ENCODE measurements around the gene GJA4.
A peak's percentile ranks its signal among the peaks of the same experiment; 100 is the strongest.
"Not testable (repeated sequence)": the region's sequence is repeated elsewhere in the genome, so short reads cannot be mapped to it uniquely, and the experiment has no call there.

GJA4 gene

GRCh38 chr1:34770891-34771504, 21.8 kb upstream of the GJA4 start:
- DNase-seq: no peak

- DNase-seq: no peak
Observed at GRCh38 chr1:34771573-34772371, 21.0 kb upstream of the GJA4 start.

GRCh38 chr1:34773114-34773513, 19.7 kb upstream of the GJA4 start:
- not testable (repeated sequence) for DNase-seq

- no peak for DNase-seq
Observed at GRCh38 chr1:34774957-34775356, 17.8 kb upstream of the GJA4 start.

DNA sequence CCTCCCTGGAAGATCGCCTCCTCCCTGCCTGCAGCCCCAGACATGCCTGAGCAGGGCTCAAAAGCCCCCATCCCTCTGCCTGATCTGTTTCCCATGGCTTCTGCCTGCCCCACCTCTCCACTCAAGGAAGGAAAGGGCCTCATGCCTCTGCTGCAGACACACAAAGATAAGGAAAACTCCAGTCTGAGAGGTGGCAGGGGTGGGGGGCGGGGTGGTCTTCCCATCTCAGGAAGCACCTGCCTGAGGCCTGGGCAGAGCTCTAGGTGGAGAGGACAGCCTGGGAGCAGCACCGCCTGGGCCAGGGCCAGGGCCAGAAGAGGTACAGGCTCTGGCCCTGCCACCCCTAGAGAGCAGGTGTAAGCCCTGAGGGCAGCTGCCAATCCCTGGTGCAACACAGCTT, 15.9 kb upstream of the GJA4 start:
- no peak for DNase-seq

GRCh38 chr1:34777519-34778321, 15.1 kb upstream of the GJA4 start:
- no peak for DNase-seq

- no peak for DNase-seq
Observed at GRCh38 chr1:34778381-34778780, 14.4 kb upstream of the GJA4 start.

DNA sequence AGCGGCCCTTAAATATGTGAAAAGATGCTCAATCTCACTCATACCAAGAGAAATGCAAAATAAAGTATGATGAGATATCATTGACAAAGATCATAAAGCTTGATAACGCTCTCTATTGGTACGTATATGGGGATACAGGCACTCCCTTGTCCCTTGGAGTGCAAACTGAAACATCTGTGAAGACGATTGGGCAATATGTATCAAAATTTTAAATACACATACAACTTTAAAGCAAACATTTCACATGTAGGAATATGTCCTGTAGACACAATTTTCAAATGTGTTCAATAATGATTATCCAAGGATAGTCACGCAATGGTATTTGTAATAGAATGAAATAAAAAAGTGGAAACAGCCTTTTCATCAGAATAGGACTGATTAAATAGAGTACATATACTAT, 13.8 kb upstream of the GJA4 start:
- no peak for DNase-seq

DNA sequence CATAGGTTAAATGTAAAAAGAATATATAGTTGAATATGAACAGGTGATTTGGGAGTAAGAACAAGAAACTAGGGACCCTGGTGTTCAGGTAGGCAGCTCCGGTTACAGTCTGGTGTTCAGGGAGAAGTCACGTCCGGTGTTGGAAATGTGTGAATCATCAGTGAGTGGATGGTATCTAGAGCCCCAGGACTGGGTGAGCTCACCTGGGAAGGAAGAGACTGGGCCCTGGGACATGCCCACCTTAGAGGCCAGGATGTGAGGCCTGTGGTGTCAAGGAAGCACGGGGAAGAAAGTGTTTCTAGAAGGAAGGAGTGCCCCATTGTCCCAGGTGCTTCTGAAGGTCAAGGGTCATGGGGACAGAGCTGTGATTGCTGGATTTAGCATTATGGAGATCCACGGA, 13.3 kb upstream of the GJA4 start:
- DNase-seq: no peak

DNA sequence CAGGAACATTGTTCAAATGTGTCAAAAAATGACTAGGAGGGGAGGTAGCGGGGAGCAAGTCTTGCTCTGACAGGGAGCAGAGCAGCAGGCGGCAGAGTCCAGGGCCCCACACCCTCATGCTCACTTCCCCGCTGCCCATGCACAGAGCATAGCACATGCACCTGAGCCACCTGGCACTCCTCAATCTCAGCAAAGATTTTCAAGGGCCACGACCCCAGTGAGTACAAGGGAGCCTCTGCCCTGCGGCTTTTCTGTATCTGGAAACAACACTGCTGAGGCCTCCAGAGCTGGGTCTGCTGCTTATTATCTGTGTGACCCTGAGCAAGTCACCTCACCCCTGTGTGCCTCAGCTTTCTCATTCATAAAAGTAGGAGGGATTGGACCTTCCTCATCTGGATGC, 12.8 kb upstream of the GJA4 start:
- DNase-seq: no peak

DNA sequence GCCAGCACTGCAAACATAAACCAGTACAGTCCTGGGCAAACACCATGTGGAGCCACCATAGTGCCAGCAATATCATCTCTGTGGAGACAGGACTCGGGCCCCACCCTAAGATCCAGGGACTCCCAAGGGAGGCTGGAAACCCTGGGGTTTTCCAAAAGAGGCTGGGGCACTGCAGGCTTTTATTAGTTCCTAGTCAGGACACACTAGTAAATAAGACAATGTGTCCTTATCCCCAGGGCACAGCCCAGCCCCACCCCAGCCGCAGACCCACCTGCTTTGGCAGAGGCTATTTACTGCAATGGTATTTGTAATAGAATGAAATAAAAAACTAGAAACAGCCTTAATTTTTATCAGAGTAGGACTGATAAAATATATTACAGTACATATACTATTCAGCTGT, 12.3 kb upstream of the GJA4 start:
- DNase-seq: no peak

DNA sequence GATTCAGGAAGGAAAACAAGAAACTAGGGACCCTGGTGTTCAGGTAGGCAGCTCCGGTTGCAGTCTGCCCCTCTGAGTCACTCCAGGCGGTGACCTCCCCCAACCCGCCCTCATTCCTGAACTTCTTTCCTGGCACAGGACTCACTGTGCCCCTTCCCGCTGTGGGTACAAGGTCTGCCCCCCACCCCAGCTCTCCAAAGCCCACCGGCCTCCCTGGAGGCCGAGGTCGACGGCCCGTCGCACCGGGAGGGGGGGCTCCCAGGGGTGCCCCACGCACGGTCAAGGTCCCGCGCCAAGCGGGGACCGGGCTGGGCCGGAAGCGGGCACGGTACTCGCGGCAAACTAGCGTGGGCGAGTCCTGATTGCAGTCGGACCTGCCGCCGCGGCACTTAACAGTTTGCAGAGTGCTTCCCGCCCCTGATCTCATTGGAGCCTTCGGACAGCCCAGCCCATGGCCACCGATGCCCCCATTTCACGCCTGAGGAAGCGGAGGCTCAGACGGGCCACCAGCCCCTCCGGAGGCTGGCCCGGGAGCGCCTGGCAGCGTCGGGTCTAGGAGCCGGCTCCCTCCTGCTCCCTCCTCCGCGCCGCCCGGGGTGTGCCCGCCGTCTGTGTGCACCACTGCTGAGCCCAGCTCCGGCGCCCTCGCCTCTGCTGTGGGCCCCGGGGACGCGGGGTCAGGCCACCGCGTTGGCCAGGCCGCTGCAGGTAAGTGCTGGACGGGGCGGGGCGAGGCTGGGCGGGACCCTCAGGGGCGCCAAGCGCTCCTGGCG, 11.5 kb upstream of the GJA4 start, which contains the start of gene GJB3:
TSS of gene GJB3 (plus strand) at position 144 of the 773 bp plus-strand sequence. CDS start 3,549 bp downstream, outside the sequence.
- DNase-seq: no peak

DNA sequence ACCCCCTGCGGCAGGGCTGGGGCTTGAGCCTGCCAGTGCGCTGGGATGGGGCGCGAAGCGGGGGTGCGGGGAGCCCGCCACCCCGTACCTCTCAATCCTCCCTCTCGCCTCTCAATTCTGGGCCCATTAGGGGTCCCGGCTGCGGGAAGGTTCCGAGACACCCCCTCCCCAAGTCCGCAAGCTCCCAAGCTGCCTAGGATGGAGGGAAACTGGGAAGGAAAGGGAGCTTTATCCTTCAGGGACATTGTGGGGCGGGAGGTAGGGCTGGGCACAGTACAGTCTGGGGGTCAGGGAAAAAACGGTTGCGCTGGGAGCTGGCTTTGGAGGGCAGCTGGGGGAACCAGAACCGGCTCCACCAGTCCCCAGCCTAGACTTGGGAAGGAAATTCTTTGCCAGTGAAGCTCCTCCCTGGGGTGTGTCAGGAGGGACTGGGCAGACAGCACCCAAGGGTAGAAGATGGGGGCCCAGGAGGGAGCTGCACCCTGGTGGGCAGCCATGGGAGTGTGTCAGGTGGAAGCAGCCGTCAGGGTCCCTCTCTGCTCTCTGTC, 10.9 kb upstream of the GJA4 start:
- no peak for DNase-seq

DNA sequence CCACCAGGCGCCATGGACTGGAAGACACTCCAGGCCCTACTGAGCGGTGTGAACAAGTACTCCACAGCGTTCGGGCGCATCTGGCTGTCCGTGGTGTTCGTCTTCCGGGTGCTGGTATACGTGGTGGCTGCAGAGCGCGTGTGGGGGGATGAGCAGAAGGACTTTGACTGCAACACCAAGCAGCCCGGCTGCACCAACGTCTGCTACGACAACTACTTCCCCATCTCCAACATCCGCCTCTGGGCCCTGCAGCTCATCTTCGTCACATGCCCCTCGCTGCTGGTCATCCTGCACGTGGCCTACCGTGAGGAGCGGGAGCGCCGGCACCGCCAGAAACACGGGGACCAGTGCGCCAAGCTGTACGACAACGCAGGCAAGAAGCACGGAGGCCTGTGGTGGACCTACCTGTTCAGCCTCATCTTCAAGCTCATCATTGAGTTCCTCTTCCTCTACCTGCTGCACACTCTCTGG, 8.0 kb upstream of the GJA4 start:
- DNase-seq: no peak

- DNase-seq: no peak
Observed at GRCh38 chr1:34785231-34785874, 7.4 kb upstream of the GJA4 start.

GRCh38 chr1:34785875-34786470, 6.8 kb upstream of the GJA4 start:
- no peak for DNase-seq

DNA sequence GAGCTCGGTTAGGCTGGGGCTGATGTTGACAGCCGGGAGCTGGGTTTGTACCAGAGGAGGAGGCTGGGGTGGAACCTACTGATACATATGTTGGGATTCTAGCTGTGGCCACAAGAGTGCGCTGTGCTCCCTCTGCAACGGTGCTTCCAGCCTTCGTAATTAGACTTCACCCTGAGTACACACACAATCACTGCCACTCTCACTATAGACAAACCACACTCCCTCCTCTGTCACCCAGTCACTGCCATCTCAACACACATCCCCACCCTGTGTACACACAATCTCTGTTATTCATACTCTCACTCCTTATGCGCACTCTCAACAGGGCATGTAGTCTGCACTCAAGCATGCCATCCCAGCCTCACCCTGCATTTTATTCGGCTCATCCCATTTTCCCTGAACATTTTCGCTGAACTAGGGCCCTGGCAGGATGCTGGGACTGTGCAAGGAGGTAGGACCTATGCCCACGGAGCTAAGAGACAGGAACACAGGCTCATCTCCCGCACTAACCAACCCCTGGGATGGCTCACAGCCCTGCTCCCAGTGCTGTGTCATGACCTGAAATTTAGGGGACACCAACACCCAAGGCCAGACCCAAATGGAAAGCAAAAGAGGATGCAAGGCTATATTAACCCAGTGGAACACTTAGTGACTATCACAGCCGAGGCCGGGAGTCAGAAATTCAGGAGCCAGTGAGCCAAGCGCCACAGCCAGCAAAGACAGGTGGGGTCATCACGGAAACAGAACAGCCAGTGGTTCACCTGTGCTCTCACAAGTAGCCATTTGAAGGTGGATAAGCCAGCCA, 6.1 kb upstream of the GJA4 start:
- peak; percentile 38 for DNase-seq

GRCh38 chr1:34787461-34788420, 5.1 kb upstream of the GJA4 start:
- no peak for DNase-seq

GRCh38 chr1:34790985-34791384, 1.8 kb upstream of the GJA4 start:
- DNase-seq: no peak

All from CD4-positive, alpha-beta T cell treated with Interleukin-15 for 1 hour (primary cell).